ENCODE data around the gene SGCE.

- no peak for TF ChIP-seq CTCF (IDR thresholded peaks at IDR 0.05)
- no peak for TF ChIP-seq ZFX (IDR thresholded peaks at IDR 0.05; ENCODE audit: borderline replicate concordance)
Measured at GRCh38 chr7:94567396-94567795, 88.5 kb downstream of the SGCE start.

Data from 22Rv1 (cell line).